Naive B cell (primary cell): Measurements from ENCODE around the gene CNNM2. TPM values are rescaled to one million over a fixed set of nuclear protein-coding genes. Genes with fewer than 3 reads are reported as not detected.
"Not testable (repeated sequence)": the region's sequence is repeated elsewhere in the genome, so short reads cannot be mapped to it uniquely, and the experiment has no call there.

Experiments
- ATAC-seq, 2 donors: fragments of 150-1000 bp; cut with Tn5 transposase; 2 replicates each; pipeline ENCODE4 v1.10.0; 2021; ENCODE audit warnings: low read depth in 2 of 2, mild to moderate bottlenecking in 2 of 2, moderate library complexity in 2 of 2
- DNase-seq: peaks from one replicate; pipeline ENCODE4 v3.0.0; 2022
- H3K27ac Mint-ChIP-seq, 6 donors: one replicate each; pipeline ENCODE4 v1.8.0; 2020 to 2022; ENCODE audit warnings: mild to moderate bottlenecking in 6 of 6, mixed read lengths in 6 of 6, moderate library complexity in 5 of 6, inconsistent platforms in 2 of 6
- H3K27me3 Mint-ChIP-seq, 3 donors: one replicate each; pipeline ENCODE4 v1.8.0; 2021 to 2022; ENCODE audit warnings: mixed read lengths in 3 of 3, mild to moderate bottlenecking in 1 of 3
- H3K36me3 Mint-ChIP-seq, 2 donors: one replicate each; pipeline ENCODE4 v1.8.0; 2020 to 2022; ENCODE audit warnings: mixed read lengths in 2 of 2, inconsistent platforms in 1 of 2, mild to moderate bottlenecking in 1 of 2
- H3K4me1 Mint-ChIP-seq, 3 donors: one replicate each; pipeline ENCODE4 v1.8.0; 2020 to 2022; ENCODE audit warnings: mixed read lengths in 3 of 3, inconsistent platforms in 1 of 3, mild to moderate bottlenecking in 1 of 3, moderate library complexity in 1 of 3
- H3K4me3 Mint-ChIP-seq, 8 donors: one replicate each; pipeline ENCODE4 v1.8.0; 2020 to 2022; ENCODE audit warnings: mild to moderate bottlenecking in 8 of 8, mixed read lengths in 8 of 8, moderate library complexity in 8 of 8, inconsistent platforms in 2 of 8
- H3K9me3 Mint-ChIP-seq, 7 donors: one replicate each; pipeline ENCODE4 v1.8.0; 2020 to 2022; ENCODE audit warnings: mixed read lengths in 7 of 7, mild to moderate bottlenecking in 5 of 7, inconsistent platforms in 2 of 7, moderate library complexity in 1 of 7
- polyA plus RNA-seq, 6 donors: library from polyadenylated mRNA; unstranded; fragments of 300-500 nt; fragmentation: Illumina TruSeq; gene quantifications; one replicate each; pipeline ENCODE4 v1.2.3, GENCODE V29; 2021; ENCODE audit warnings: low read depth in 6 of 6

CNNM2 gene
- polyA plus RNA-seq, 6 donors from 2014 or later = 4.4 to 7.5 (median 6.0) TPM

- Mint-ChIP-seq H3K4me3 (no peak overlapping the region), H3K4me1 (peaks cover 4 to 11% (median 6%) of the 10 kb centered on the region in 3 donors), H3K36me3 (no peaks in the 10 kb centered on the region), H3K27me3 (no peaks in the 10 kb centered on the region), H3K9me3 (no peaks in the 10 kb centered on the region), H3K27ac (no peak overlapping the region)
- no peak for ATAC-seq
- DNase-seq = no peak
Measured at GRCh38 chr10:103062854-103063590, 144.9 kb downstream of the CNNM2 start.

GRCh38 chr10:103064956-103065355, 146.9 kb downstream of the CNNM2 start:
- no peaks in the 10 kb centered on the region for H3K27me3 Mint-ChIP-seq
- no peaks in the 10 kb centered on the region for H3K9me3 Mint-ChIP-seq
- H3K36me3 Mint-ChIP-seq = no peaks in the 10 kb centered on the region
- DNase-seq (no peak), ATAC-seq (no peak)
- H3K4me3 Mint-ChIP-seq = no peak overlapping the region
- H3K27ac Mint-ChIP-seq = no peak overlapping the region
- peaks cover 16 to 26% (median 20%) of the 10 kb centered on the region in 3 donors for H3K4me1 Mint-ChIP-seq

GRCh38 chr10:103066141-103067098, 148.3 kb downstream of the CNNM2 start:
- Mint-ChIP-seq H3K4me3 (peak overlapping the region in 1 of 8 donors; percentile 15), H3K27ac (peak overlapping the region in 2 of 6 donors; percentile 59 to 90), H3K4me1 (peaks cover 29 to 40% (median 32%) of the 10 kb centered on the region in 3 donors), H3K27me3 (no peaks in the 10 kb centered on the region), H3K9me3 (no peaks in the 10 kb centered on the region), H3K36me3 (no peaks in the 10 kb centered on the region)
- DNase-seq (no peak), ATAC-seq (no peak)

- not testable (repeated sequence) for ATAC-seq, DNase-seq, H3K27me3 Mint-ChIP-seq, H3K9me3 Mint-ChIP-seq, H3K4me3 Mint-ChIP-seq, H3K36me3 Mint-ChIP-seq
- Mint-ChIP-seq H3K27ac (peak overlapping the region in 1 of 6 donors; percentile 2), H3K4me1 (peaks cover 32 to 40% (median 34%) of the 10 kb centered on the region in 3 donors)
Measured at GRCh38 chr10:103067099-103067477, 149.0 kb downstream of the CNNM2 start.

- H3K4me3 Mint-ChIP-seq = no peak overlapping the region
- H3K27ac Mint-ChIP-seq = peak overlapping the region in 1 of 6 donors; percentile 34
- no peaks in the 10 kb centered on the region for H3K9me3 Mint-ChIP-seq
- no peaks in the 10 kb centered on the region for H3K36me3 Mint-ChIP-seq
- H3K4me1 Mint-ChIP-seq = peaks cover 32 to 40% (median 34%) of the 10 kb centered on the region in 3 donors
- H3K27me3 Mint-ChIP-seq = no peaks in the 10 kb centered on the region
- DNase-seq = no peak
- no peak for ATAC-seq
Measured at GRCh38 chr10:103067484-103067883, 149.4 kb downstream of the CNNM2 start.

GRCh38 chr10:103067956-103068355, 149.9 kb downstream of the CNNM2 start:
- peak overlapping the region in 1 of 6 donors; percentile 82 for H3K27ac Mint-ChIP-seq
- ATAC-seq (no peak), DNase-seq (no peak)
- H3K4me1 Mint-ChIP-seq = peaks cover 32 to 40% (median 34%) of the 10 kb centered on the region in 3 donors
- H3K4me3 Mint-ChIP-seq = no peak overlapping the region
- H3K27me3 Mint-ChIP-seq = no peaks in the 10 kb centered on the region
- no peaks in the 10 kb centered on the region for H3K36me3 Mint-ChIP-seq
- no peaks in the 10 kb centered on the region for H3K9me3 Mint-ChIP-seq

GRCh38 chr10:103069453-103070331, 151.6 kb downstream of the CNNM2 start:
- Mint-ChIP-seq H3K4me3 (peak overlapping the region in 7 of 8 donors; percentile 44 to 80 (median 71)), H3K4me1 (peaks cover 32 to 40% (median 34%) of the 10 kb centered on the region in 3 donors)

GRCh38 chr10:103072276-103072675, 154.2 kb downstream of the CNNM2 start:
- Mint-ChIP-seq H3K27me3 (no peaks in the 10 kb centered on the region), H3K36me3 (peaks cover 10 to 11% of the 10 kb centered on the region in 2 donors), H3K9me3 (no peaks in the 10 kb centered on the region), H3K4me3 (no peak overlapping the region), H3K4me1 (peaks cover 31 to 34% (median 34%) of the 10 kb centered on the region in 3 donors), H3K27ac (no peak overlapping the region)
- ATAC-seq (no peak), DNase-seq (no peak)

More at GRCh38 chr10:103069453-103070331, 151.6 kb downstream of the CNNM2 start:
- Mint-ChIP-seq H3K9me3 (no peaks in the 10 kb centered on the region), H3K36me3 (no peaks in the 10 kb centered on the region), H3K27me3 (no peaks in the 10 kb centered on the region), H3K27ac (peak overlapping the region; percentile 83 to 92 (median 87))
- ATAC-seq (peak; percentile 74 to 78), DNase-seq (peak; percentile 63)

GRCh38 chr10:103072891-103073290, 154.8 kb downstream of the CNNM2 start:
- Mint-ChIP-seq H3K9me3 (no peaks in the 10 kb centered on the region), H3K4me1 (peaks cover 26 to 30% (median 29%) of the 10 kb centered on the region in 3 donors), H3K36me3 (peaks cover 17% of the 10 kb centered on the region in 2 donors), H3K4me3 (no peak overlapping the region), H3K27ac (no peak overlapping the region), H3K27me3 (no peaks in the 10 kb centered on the region)
- ATAC-seq = no peak
- DNase-seq = no peak

- no peak for ATAC-seq
- no peak for DNase-seq
- Mint-ChIP-seq H3K27ac (no peak overlapping the region), H3K9me3 (no peaks in the 10 kb centered on the region), H3K4me1 (no peaks in the 10 kb centered on the region), H3K27me3 (no peaks in the 10 kb centered on the region), H3K36me3 (peaks cover 21 to 26% of the 10 kb centered on the region in 2 donors), H3K4me3 (no peak overlapping the region)
Measured at GRCh38 chr10:103077020-103077419, 158.9 kb downstream of the CNNM2 start.

- Mint-ChIP-seq H3K36me3 (peaks cover 21 to 26% of the 10 kb centered on the region in 2 donors), H3K4me3 (no peak overlapping the region), H3K27ac (peak overlapping the region in 3 of 6 donors; percentile 19 to 78 (median 44)), H3K27me3 (no peaks in the 10 kb centered on the region), H3K4me1 (no peaks in the 10 kb centered on the region), H3K9me3 (no peaks in the 10 kb centered on the region)
- no peak for ATAC-seq
- DNase-seq = no peak
Measured at GRCh38 chr10:103077491-103078308, 159.6 kb downstream of the CNNM2 start.

- Mint-ChIP-seq H3K27ac (no peak overlapping the region), H3K36me3 (peaks cover 21 to 26% of the 10 kb centered on the region in 2 donors), H3K9me3 (no peaks in the 10 kb centered on the region), H3K4me3 (no peak overlapping the region), H3K27me3 (no peaks in the 10 kb centered on the region), H3K4me1 (no peaks in the 10 kb centered on the region)
- DNase-seq (no peak), ATAC-seq (no peak)
Measured at GRCh38 chr10:103078309-103078615, 160.2 kb downstream of the CNNM2 start.
